ENCODE data around the gene SLC25A21.

DNA sequence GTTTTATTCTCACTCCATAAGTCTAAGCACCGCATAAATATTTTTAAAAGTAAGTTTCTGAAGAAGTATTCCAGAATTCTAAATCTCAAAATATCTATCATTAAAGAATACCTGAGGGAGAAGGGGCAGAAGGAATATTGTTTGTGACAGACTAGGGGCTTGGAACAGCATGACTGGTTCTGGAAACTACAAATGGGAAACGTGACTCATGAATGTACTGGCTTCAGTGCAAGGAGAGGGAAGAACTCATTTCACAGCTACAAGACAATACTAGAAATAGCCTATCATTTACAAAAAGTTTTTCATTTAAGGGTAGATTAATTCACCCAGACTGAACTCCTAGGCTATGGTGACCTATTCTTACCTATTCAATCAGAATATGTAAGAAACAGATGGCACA lies 121.3 kb downstream of the SLC25A21 start:
- TF ChIP-seq POLR2A (IDR thresholded peaks at IDR 0.05) (no peak), POLR2AphosphoS5 (IDR thresholded peaks at IDR 0.05) (no peak)
- TF ChIP-seq, protein P1, sequence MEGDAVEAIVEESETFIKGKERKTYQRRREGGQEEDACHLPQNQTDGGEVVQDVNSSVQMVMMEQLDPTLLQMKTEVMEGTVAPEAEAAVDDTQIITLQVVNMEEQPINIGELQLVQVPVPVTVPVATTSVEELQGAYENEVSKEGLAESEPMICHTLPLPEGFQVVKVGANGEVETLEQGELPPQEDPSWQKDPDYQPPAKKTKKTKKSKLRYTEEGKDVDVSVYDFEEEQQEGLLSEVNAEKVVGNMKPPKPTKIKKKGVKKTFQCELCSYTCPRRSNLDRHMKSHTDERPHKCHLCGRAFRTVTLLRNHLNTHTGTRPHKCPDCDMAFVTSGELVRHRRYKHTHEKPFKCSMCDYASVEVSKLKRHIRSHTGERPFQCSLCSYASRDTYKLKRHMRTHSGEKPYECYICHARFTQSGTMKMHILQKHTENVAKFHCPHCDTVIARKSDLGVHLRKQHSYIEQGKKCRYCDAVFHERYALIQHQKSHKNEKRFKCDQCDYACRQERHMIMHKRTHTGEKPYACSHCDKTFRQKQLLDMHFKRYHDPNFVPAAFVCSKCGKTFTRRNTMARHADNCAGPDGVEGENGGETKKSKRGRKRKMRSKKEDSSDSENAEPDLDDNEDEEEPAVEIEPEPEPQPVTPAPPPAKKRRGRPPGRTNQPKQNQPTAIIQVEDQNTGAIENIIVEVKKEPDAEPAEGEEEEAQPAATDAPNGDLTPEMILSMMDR (IDR thresholded peaks at IDR 0.05 in 8 of 11, conservative IDR thresholded peaks at IDR 0.05 in 3 of 11), result no peak
